Neural progenitor cell (in vitro differentiated cells): Measurements from ENCODE around the gene GPLD1. TPM values are rescaled to one million over a fixed set of nuclear protein-coding genes. Genes with fewer than 3 reads are reported as not detected.

Experiments used
- DNase-seq: peaks from one replicate; pipeline ENCODE4 v3.0.0-alpha.2; 2016; ENCODE audit warnings: low spot score
- H2AFZ ChIP-seq: fragments of 200-600 bp; sonication (generic); replicated peaks from 2 replicates; pipeline ENCODE4 v1.6.1; 2016; ENCODE audit warnings: antibody characterized with exemption
- H3F3A ChIP-seq: fragments of 200-600 bp; sonication (generic); 2 replicates; pipeline ENCODE4 v1.6.1; 2016; ENCODE audit warnings: antibody characterized with exemption, low read depth
- H3K27ac ChIP-seq: fragments of 200-600 bp; sonication (generic); 2 replicates; pipeline ENCODE4 v1.5.1; 2016; ENCODE audit warnings: mild to moderate bottlenecking
- H3K27me3 ChIP-seq: fragments of 200-600 bp; sonication (generic); 2 replicates; pipeline ENCODE4 v1.6.1; 2016; ENCODE audit warnings: mild to moderate bottlenecking, moderate library complexity
- H3K36me3 ChIP-seq: fragments of 200-600 bp; sonication (generic); 2 replicates; pipeline ENCODE4 v1.5.1; 2016
- H3K4me1 ChIP-seq: fragments of 200-600 bp; sonication (generic); 2 replicates; pipeline ENCODE4 v1.6.1; 2016; ENCODE audit warnings: mixed run types
- H3K4me2 ChIP-seq: fragments of 200-600 bp; sonication (generic); 2 replicates; pipeline ENCODE4 v1.6.1; 2016
- H3K4me3 ChIP-seq: fragments of 200-600 bp; sonication (generic); 2 replicates; pipeline ENCODE4 v1.5.1; 2016
- H3K79me2 ChIP-seq: fragments of 200-600 bp; sonication (generic); 2 replicates; pipeline ENCODE4 v1.6.1; 2016; ENCODE audit warnings: low read depth
- H3K9ac ChIP-seq: fragments of 200-600 bp; sonication (generic); 2 replicates; pipeline ENCODE4 v1.6.1; 2016
- H3K9me3 ChIP-seq: fragments of 200-600 bp; sonication (generic); 2 replicates; pipeline ENCODE4 v1.5.1; 2016; ENCODE audit warnings: low read depth
- H4K20me1 ChIP-seq: fragments of 200-600 bp; sonication (generic); 2 replicates; pipeline ENCODE4 v1.6.1; 2016; ENCODE audit warnings: low read depth
- H3K27ac Mint-ChIP-seq: 3 replicates; pipeline ENCODE4 v1.8.0; 2021; ENCODE audit warnings: mixed read lengths
- H3K27me3 Mint-ChIP-seq: 2 replicates; pipeline ENCODE4 v1.8.0; 2022; ENCODE audit warnings: low read depth, mild to moderate bottlenecking, inconsistent platforms, moderate library complexity, mixed read lengths; ENCODE audit not compliant: insufficient read depth
- H3K36me3 Mint-ChIP-seq: 3 replicates; pipeline ENCODE4 v1.8.0; 2021; ENCODE audit warnings: mixed read lengths
- H3K4me1 Mint-ChIP-seq: 3 replicates; pipeline ENCODE4 v1.8.0; 2021; ENCODE audit warnings: mixed read lengths
- H3K4me3 Mint-ChIP-seq: 3 replicates; pipeline ENCODE4 v1.8.0; 2021; ENCODE audit warnings: mild to moderate bottlenecking, moderate library complexity, mixed read lengths
- H3K9me3 Mint-ChIP-seq: 3 replicates; pipeline ENCODE4 v1.8.0; 2020; ENCODE audit warnings: mixed read lengths
- CTCF ChIP-seq: fragments of 200-600 bp; sonication (generic); IDR thresholded peaks from 2 replicates; pipeline ENCODE4 v1.5.1; 2017; ENCODE audit warnings: antibody characterized with exemption, mild to moderate bottlenecking
- EZH2 ChIP-seq: fragments of 200-600 bp; sonication (generic); IDR thresholded peaks from 2 replicates; pipeline ENCODE4 v1.6.1; 2017; ENCODE audit warnings: antibody characterized with exemption, mild to moderate bottlenecking, moderate library complexity
- EZH2phosphoT487 ChIP-seq: fragments of 200-600 bp; sonication (generic); IDR thresholded peaks from 2 replicates; pipeline ENCODE4 v1.6.1; 2017; ENCODE audit warnings: antibody characterized with exemption
- total RNA-seq: library from RNA; depleted of rRNA; stranded (reverse); fragments of >200 nt; gene quantifications from 2 replicates; pipeline ENCODE4 v1.2.3, GENCODE V29; 2015; ENCODE audit warnings: low replicate concordance

GPLD1 gene
- total RNA-seq, 1 donor from 2014 or later, result 8.3 TPM

- no peak overlapping the region for H3K9ac ChIP-seq
- TF ChIP-seq EZH2phosphoT487 (no peak), CTCF (peak; percentile 75), EZH2 (no peak)
- H3K9me3 Mint-ChIP-seq, result no peaks in the 10 kb centered on the region
- no peak overlapping the region for H3K4me3 ChIP-seq
- H3K27ac ChIP-seq, result no peak overlapping the region
- H2AFZ ChIP-seq, result no peak overlapping the region
- no peaks in the 10 kb centered on the region for H3K36me3 ChIP-seq
- H3K4me1 Mint-ChIP-seq, result peaks cover 12% of the 10 kb centered on the region
- no peaks in the 10 kb centered on the region for H4K20me1 ChIP-seq
- no peaks in the 10 kb centered on the region for H3K9me3 ChIP-seq
- H3K4me1 ChIP-seq, result no peaks in the 10 kb centered on the region
- peaks cover 4% of the 10 kb centered on the region for H3K27me3 Mint-ChIP-seq
- H3F3A ChIP-seq, result no peaks in the 10 kb centered on the region
- no peaks in the 10 kb centered on the region for H3K36me3 Mint-ChIP-seq
- H3K4me3 Mint-ChIP-seq, result no peak overlapping the region
- peak; percentile 70 for DNase-seq
- no peak overlapping the region for H3K4me2 ChIP-seq
- no peak overlapping the region for H3K27ac Mint-ChIP-seq
- H3K27me3 ChIP-seq, result no peaks in the 10 kb centered on the region
- H3K79me2 ChIP-seq, result no peaks in the 10 kb centered on the region
These were observed 35.4 kb upstream of the GPLD1 start for GRCh38 chr6:24524805-24525204.

GRCh38 chr6:24524329-24524728 is 35.0 kb upstream of the GPLD1 start:
- Mint-ChIP-seq H3K27ac (no peak overlapping the region), H3K4me1 (peaks cover 12% of the 10 kb centered on the region), H3K9me3 (no peaks in the 10 kb centered on the region), H3K36me3 (no peaks in the 10 kb centered on the region), H3K4me3 (no peak overlapping the region), H3K27me3 (peaks cover 4% of the 10 kb centered on the region)
- no peak for TF ChIP-seq EZH2phosphoT487
- no peak for TF ChIP-seq CTCF
- TF ChIP-seq EZH2, result no peak
- Histone ChIP-seq H3K36me3 (no peaks in the 10 kb centered on the region), H3F3A (no peaks in the 10 kb centered on the region), H4K20me1 (no peaks in the 10 kb centered on the region), H3K4me2 (no peak overlapping the region), H3K9me3 (no peaks in the 10 kb centered on the region), H3K9ac (no peak overlapping the region), H3K27ac (no peak overlapping the region), H3K4me1 (no peaks in the 10 kb centered on the region), H2AFZ (no peak overlapping the region), H3K79me2 (no peaks in the 10 kb centered on the region), H3K4me3 (no peak overlapping the region), H3K27me3 (no peaks in the 10 kb centered on the region)
- no peak for DNase-seq

GRCh38 chr6:24522228-24523176 is 33.1 kb upstream of the GPLD1 start:
- Histone ChIP-seq H3K4me3 (no peak overlapping the region), H3K36me3 (no peaks in the 10 kb centered on the region), H3K9me3 (no peaks in the 10 kb centered on the region), H3K27me3 (no peaks in the 10 kb centered on the region), H3K79me2 (no peaks in the 10 kb centered on the region), H3K4me2 (no peak overlapping the region), H3K4me1 (no peaks in the 10 kb centered on the region), H3F3A (no peaks in the 10 kb centered on the region), H3K27ac (no peak overlapping the region), H2AFZ (no peak overlapping the region), H4K20me1 (no peaks in the 10 kb centered on the region), H3K9ac (no peak overlapping the region)
- Mint-ChIP-seq H3K27ac (peak overlapping the region; percentile 52), H3K9me3 (no peaks in the 10 kb centered on the region), H3K4me1 (peaks cover 12% of the 10 kb centered on the region), H3K27me3 (peaks cover 4% of the 10 kb centered on the region), H3K4me3 (no peak overlapping the region), H3K36me3 (no peaks in the 10 kb centered on the region)
- TF ChIP-seq EZH2phosphoT487 (no peak), EZH2 (no peak), CTCF (no peak)
- DNase-seq, result no peak
